Activated CD4-positive, alpha-beta T cell treated with anti-CD3 and anti-CD28 coated beads, Interleukin-2, amount 10 ng/mL, durations not matched to agents 7 days and 5 days (primary cell): ENCODE measurements around the gene THAP3. TPM values are rescaled to one million over a fixed set of nuclear protein-coding genes. Genes with fewer than 3 reads are reported as not detected.

Experiments used
- CTCF ChIA-PET: fragments of 350-600 bp; sonication (Branson Sonifier 250); formaldehyde crosslinking; loops from one replicate; lab custom pipeline; 2021; ENCODE audit warnings: antibody characterized with exemption; lab: Charles Lee
- POLR2A ChIA-PET: fragments of 350-600 bp; sonication (Branson Sonifier 250); formaldehyde crosslinking; loops from one replicate; lab custom pipeline; 2021; ENCODE audit warnings: antibody characterized with exemption; lab: Charles Lee
- DNase-seq: peaks from one replicate; pipeline ENCODE4 v3.0.0-alpha.2; 2020
- H3K27ac Mint-ChIP-seq: one replicate; pipeline ENCODE4 v1.8.0; 2021; ENCODE audit warnings: mild to moderate bottlenecking, moderate library complexity, mixed read lengths
- H3K27me3 Mint-ChIP-seq: one replicate; pipeline ENCODE4 v1.8.0; 2021; ENCODE audit warnings: mixed read lengths
- H3K36me3 Mint-ChIP-seq: one replicate; pipeline ENCODE4 v1.8.0; 2021; ENCODE audit warnings: low read depth, mixed read lengths
- H3K4me1 Mint-ChIP-seq: one replicate; pipeline ENCODE4 v1.8.0; 2021; ENCODE audit warnings: mixed read lengths
- H3K4me3 Mint-ChIP-seq: one replicate; pipeline ENCODE4 v1.8.0; 2021; ENCODE audit warnings: mild to moderate bottlenecking, moderate library complexity, mixed read lengths
- H3K9me3 Mint-ChIP-seq: one replicate; pipeline ENCODE4 v1.8.0; 2021; ENCODE audit warnings: mixed read lengths
- total RNA-seq, 2 experiments: library from RNA; stranded (reverse); gene quantifications; one replicate each; pipeline ENCODE4 v1.2.3, GENCODE V29; 2021

THAP3 gene
- total RNA-seq, 2 experiments from 2014 or later: 18.2 to 19.5 TPM

DNA sequence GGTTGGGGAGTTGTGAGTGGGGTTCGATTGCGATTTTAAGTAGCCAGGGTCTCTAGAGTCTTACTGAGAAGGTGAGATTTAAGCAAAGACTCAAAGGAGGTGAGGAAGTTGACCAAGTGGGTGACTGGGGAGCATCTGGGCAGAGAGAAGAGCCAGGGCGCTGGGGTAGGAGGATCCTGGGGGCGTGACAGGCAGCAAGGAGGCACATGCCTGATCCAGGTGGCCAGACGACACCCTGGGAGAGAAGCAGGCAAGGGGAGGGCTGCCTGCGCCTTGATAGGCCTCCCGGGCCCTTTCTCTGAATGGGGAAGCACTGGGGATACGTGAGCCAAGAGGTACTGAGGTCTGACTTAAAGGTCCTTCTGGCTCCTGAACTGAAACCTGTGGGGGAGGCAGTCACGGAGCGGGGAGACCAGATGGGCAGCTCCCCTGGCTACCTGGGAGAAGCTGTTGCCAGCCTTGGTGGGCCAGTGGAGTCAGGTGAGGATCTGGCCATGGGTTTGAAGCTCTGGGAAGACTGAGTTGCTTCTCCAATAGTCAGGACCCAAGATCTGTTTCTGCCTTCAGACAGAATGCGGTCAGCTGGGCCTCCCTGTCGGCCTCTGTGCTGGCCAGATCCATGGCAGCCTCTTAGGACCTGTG lies 39.5 kb upstream of the THAP3 start:
- Mint-ChIP-seq H3K27me3 (no peaks in the 10 kb centered on the region), H3K4me1 (peaks cover 34% of the 10 kb centered on the region), H3K36me3 (peaks cover 10% of the 10 kb centered on the region), H3K27ac (no peak overlapping the region), H3K9me3 (no peaks in the 10 kb centered on the region), H3K4me3 (no peak overlapping the region)
- POLR2A ChIA-PET: no interaction called here
- DNase-seq: no peak
- CTCF ChIA-PET: no interaction called here

DNA sequence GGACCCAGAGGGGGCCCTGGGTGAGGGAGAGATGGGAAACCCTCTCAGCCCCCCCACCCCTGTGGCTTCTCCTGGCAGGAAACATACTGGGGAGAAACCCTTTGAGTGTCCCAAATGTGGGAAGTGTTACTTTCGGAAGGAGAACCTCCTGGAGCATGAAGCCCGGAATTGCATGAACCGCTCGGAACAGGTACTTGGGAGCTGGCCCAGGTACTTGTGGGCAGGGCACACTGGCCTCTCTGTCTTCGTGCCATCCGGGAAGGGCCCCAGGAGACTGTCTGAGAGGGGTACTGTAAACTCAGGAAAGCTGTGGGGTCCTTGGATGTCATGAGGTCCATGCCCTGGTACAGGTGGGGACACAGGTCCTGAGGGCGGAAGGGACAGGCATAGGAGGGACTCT lies 38.8 kb upstream of the THAP3 start:
- Mint-ChIP-seq H3K4me3 (no peak overlapping the region), H3K27ac (no peak overlapping the region), H3K9me3 (no peaks in the 10 kb centered on the region), H3K36me3 (peaks cover 10% of the 10 kb centered on the region), H3K4me1 (peaks cover 30% of the 10 kb centered on the region), H3K27me3 (no peaks in the 10 kb centered on the region)
- POLR2A ChIA-PET: interaction anchor here (0.6 kb wide), 1 partner anchor 198 kb away, joined by 3 read pairs; no protein-coding TSS in a partner anchor
- CTCF ChIA-PET: no interaction called here
- no peak for DNase-seq

DNA sequence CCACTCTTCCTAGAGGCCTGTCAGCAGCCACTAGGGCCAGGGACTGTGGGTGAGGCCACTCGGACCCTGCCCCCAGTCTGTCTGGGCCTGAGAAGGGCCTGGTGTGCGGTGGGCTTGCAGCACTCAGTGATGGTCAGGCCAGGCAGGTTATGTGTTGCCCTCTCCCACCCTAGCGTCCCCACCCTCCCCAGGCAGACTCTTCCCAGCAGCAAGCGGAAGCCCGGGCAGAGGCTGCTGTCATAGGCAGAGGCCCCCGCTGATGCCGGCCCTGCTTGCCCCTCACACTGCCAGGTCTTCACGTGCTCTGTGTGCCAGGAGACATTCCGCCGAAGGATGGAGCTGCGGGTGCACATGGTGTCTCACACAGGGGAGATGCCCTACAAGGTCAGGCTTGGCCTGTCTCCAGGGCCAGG lies 38.3 kb upstream of the THAP3 start:
- H3K4me1 Mint-ChIP-seq: peaks cover 30% of the 10 kb centered on the region
- peaks cover 7% of the 10 kb centered on the region for H3K36me3 Mint-ChIP-seq
- H3K9me3 Mint-ChIP-seq: no peaks in the 10 kb centered on the region
- DNase-seq: no peak
- POLR2A ChIA-PET: interaction anchor here (0.6 kb wide), 1 partner anchor 199 kb away, joined by 3 read pairs; no protein-coding TSS in a partner anchor
- CTCF ChIA-PET: no interaction called here
- no peak overlapping the region for H3K4me3 Mint-ChIP-seq
- H3K27me3 Mint-ChIP-seq: no peaks in the 10 kb centered on the region
- peak overlapping the region; percentile 31 for H3K27ac Mint-ChIP-seq

DNA sequence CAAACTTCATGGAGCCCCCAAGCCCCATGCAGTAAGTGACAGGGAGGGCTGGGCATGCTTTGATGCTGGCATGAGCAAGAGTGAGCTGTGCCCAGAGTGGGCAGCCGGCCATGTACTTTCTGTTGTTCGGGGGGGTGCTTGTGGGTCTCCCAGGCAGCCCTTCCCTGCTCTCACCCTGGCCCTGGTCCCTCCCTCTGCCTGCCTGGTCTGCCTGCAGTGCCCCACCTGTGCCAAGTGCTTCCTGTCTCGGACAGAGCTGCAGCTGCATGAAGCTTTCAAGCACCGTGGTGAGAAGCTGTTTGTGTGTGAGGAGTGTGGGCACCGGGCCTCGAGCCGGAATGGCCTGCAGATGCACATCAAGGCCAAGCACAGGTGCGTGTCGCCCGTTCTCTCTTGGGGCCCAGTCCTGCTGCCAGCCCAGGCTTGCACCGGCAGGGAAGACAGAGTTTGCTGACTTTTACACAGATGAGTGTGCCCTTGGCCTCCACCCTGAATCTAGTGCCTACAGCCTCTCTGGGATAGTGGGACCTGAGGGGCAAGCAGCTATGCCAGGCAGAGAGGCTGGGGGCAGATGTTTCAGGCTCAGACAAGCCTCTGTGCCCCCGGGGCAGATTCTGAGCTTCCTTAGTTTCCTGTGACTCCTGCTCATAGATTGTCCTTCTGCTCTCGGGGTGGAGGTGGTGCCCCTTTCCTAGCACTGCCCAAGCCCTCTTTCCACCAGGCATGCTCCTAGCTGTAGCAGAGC lies 37.2 kb upstream of the THAP3 start:
- no peak overlapping the region for H3K4me3 Mint-ChIP-seq
- CTCF ChIA-PET: no interaction called here
- DNase-seq: no peak
- POLR2A ChIA-PET: no interaction called here
- peaks cover 29% of the 10 kb centered on the region for H3K4me1 Mint-ChIP-seq
- peaks cover 7% of the 10 kb centered on the region for H3K36me3 Mint-ChIP-seq
- H3K27ac Mint-ChIP-seq: no peak overlapping the region
- H3K9me3 Mint-ChIP-seq: no peaks in the 10 kb centered on the region
- H3K27me3 Mint-ChIP-seq: no peaks in the 10 kb centered on the region

DNA sequence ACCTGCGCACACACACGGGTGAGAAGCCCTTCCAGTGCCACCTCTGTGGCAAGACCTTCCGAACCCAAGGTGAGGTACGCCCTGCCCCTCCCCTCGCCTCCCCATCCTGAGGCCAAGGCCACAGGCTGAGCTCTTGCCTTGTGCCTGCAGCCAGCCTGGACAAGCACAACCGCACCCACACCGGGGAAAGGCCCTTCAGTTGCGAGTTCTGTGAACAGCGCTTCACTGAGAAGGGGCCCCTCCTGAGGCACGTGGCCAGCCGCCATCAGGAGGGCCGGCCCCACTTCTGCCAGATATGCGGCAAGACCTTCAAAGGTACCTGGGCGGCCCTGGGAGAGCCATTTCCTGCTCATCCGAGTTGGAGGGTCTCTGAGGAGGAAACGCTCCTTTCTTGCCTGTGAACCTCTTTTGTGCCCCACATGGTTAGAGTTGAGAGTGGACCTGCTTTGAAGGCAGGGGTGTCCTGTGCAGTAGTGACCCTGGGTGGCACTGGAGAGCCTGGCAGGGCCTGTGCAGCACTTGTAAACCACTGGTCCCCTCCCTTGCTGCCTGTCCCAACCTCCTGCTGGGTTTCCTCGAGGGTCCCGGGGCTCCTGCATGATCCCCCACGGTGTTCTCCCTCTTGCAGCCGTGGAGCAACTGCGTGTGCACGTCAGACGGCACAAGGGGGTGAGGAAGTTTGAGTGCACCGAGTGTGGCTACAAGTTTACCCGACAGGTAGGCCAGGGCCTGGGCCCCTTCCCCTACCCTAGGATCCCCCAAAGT lies 36.4 kb upstream of the THAP3 start:
- POLR2A ChIA-PET: no interaction called here
- no peak overlapping the region for H3K27ac Mint-ChIP-seq

DNA sequence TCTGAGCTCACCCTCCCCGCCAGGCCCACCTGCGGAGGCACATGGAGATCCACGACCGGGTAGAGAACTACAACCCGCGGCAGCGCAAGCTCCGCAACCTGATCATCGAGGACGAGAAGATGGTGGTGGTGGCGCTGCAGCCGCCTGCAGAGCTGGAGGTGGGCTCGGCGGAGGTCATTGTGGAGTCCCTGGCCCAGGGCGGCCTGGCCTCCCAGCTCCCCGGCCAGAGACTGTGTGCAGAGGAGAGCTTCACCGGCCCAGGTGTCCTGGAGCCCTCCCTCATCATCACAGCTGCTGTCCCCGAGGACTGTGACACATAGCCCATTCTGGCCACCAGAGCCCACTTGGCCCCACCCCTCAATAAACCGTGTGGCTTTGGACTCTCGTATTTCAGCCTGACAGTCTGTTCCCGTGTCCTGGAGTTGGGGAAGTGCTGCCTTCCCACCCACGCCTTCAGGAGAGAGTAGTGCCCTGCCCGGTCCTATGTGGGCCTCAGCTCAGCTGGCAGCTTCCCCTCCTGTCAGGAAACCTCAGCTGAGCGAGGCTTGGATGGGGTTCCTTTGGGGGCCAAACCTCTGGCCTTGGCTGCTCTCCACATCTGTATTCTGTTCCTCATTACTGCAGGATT lies 35.7 kb upstream of the THAP3 start:
- no peak overlapping the region for H3K4me3 Mint-ChIP-seq
- H3K36me3 Mint-ChIP-seq: peaks cover 10% of the 10 kb centered on the region
- no peak for DNase-seq
- no peak overlapping the region for H3K27ac Mint-ChIP-seq
- CTCF ChIA-PET: interaction anchor here (0.8 to 1.4 kb wide), 4 partner anchors 9 to 98 kb away, joined by 3 to 5 read pairs (median 4); partner anchors contain the start of gene NOL9
- H3K27me3 Mint-ChIP-seq: no peaks in the 10 kb centered on the region
- H3K9me3 Mint-ChIP-seq: no peaks in the 10 kb centered on the region
- POLR2A ChIA-PET: no interaction called here
- H3K4me1 Mint-ChIP-seq: peaks cover 31% of the 10 kb centered on the region

More for the DNA sequence above, 36.4 kb upstream of the THAP3 start:
- peaks cover 7% of the 10 kb centered on the region for H3K36me3 Mint-ChIP-seq
- H3K9me3 Mint-ChIP-seq: no peaks in the 10 kb centered on the region
- no peaks in the 10 kb centered on the region for H3K27me3 Mint-ChIP-seq
- no peak for DNase-seq
- H3K4me1 Mint-ChIP-seq: peaks cover 28% of the 10 kb centered on the region
- CTCF ChIA-PET: interaction anchor here (0.8 to 1.4 kb wide), 2 partner anchors 8 to 34 kb away, joined by 3 to 5 read pairs; partner anchors contain the start of gene NOL9
- no peak overlapping the region for H3K4me3 Mint-ChIP-seq

DNA sequence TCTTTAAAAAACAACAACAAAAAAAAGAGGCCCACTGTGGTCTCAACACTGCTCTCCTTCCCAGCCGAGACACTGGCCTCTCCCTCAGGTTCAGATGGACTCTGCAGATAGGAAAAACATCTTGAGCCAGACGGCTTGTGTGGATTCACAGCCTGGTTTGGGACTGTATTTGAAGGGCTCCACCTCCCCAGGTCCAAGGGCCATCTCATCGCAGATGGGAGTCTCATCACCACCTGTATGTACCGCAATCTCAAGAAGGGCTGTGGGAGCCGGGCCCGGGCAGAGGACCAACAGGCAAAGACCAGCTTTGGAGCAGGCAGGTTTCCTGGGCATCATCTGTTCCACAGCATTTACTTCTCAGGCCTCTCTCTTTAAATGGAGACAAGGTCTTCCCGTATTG lies 34.6 kb upstream of the THAP3 start:
- no peaks in the 10 kb centered on the region for H3K9me3 Mint-ChIP-seq
- H3K4me3 Mint-ChIP-seq: no peak overlapping the region
- POLR2A ChIA-PET: no interaction called here
- CTCF ChIA-PET: interaction anchor here (0.8 to 0.9 kb wide), 2 partner anchors 8 to 99 kb away, joined by 3 to 4 read pairs; no protein-coding TSS in a partner anchor
- no peaks in the 10 kb centered on the region for H3K27me3 Mint-ChIP-seq
- H3K4me1 Mint-ChIP-seq: peaks cover 32% of the 10 kb centered on the region
- no peak overlapping the region for H3K27ac Mint-ChIP-seq
- no peak for DNase-seq
- H3K36me3 Mint-ChIP-seq: peaks cover 16% of the 10 kb centered on the region

DNA sequence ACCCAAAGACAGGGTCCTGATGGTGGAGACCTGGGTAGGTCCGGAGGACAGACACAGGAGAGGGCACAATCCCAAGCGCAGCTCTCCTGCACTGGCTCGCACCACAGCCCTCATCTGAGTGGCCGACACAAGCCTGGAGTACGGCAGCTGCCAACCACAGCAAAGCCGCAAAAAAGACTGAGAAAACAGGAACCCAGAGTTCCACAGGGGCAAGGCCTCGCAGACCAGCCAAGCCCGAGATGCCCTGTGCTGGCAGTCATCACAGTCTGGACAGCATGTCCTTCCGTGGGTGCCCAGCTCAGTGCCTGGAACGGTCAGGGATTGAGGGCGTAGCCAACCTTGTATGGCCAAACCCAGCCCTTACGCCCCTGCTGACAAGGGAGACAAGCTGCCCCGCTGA lies 33.4 kb upstream of the THAP3 start:
- ChIA-PET CTCF (interaction anchor here (0.6 to 3.1 kb wide), 2 partner anchors 11 to 113 kb away, joined by 4 to 13 read pairs; partner anchors contain the start of gene KLHL21), POLR2A (no interaction called here)
- Mint-ChIP-seq H3K4me1 (peaks cover 33% of the 10 kb centered on the region), H3K36me3 (peaks cover 27% of the 10 kb centered on the region), H3K27ac (peak overlapping the region; percentile 28), H3K27me3 (no peaks in the 10 kb centered on the region), H3K4me3 (no peak overlapping the region), H3K9me3 (no peaks in the 10 kb centered on the region)
- DNase-seq: no peak

DNA sequence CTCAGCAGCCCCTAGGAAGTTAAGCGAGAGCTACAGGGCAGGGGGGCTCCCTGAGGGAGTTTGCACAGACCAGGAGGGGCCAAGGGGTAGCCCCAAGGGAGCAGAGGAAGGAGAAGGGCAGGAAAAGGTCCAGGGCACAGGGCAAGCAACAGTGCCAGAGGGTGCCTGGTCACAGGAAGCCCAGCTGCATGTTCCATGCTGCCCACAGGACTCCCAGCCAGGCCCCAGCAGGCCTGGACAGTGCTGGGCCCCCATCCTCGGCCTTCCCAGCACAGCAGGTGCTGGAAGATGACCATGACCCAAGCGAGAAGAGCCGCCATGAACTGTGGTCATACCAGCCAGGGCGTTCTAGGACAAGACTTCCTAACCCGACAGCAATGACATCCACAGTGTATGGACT lies 33.0 kb upstream of the THAP3 start:
- H3K9me3 Mint-ChIP-seq: no peaks in the 10 kb centered on the region
- peaks cover 36% of the 10 kb centered on the region for H3K4me1 Mint-ChIP-seq
- H3K27me3 Mint-ChIP-seq: no peaks in the 10 kb centered on the region
- no peak overlapping the region for H3K4me3 Mint-ChIP-seq
- CTCF ChIA-PET: interaction anchor here (0.6 to 3.1 kb wide), 3 partner anchors 10 to 278 kb away, joined by 3 to 13 read pairs (median 4); partner anchors contain the start of gene KLHL21
- POLR2A ChIA-PET: no interaction called here
- DNase-seq: no peak
- H3K27ac Mint-ChIP-seq: peak overlapping the region; percentile 28
- peaks cover 31% of the 10 kb centered on the region for H3K36me3 Mint-ChIP-seq

DNA sequence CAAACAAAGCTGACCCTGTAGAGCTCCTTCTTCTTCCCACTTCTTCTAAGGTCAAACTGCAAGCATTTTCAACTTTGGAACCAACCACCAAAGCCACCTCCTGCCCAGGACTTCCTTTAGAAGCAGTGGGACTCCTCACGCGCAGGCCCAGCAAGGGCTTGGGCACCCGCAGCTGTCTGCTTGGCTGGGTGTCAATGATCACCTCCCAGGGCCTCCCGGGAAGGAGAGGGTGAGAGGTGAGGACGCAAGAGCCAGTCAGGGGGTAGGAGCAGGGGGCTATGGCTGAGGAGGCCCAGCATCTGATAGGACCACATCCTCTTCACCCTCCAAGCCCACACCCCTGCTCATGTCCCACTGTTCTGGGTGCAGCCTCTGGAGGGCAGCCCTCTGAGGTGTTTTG lies 32.2 kb upstream of the THAP3 start:
- Mint-ChIP-seq H3K4me3 (no peak overlapping the region), H3K4me1 (peaks cover 37% of the 10 kb centered on the region), H3K9me3 (no peaks in the 10 kb centered on the region), H3K36me3 (peaks cover 34% of the 10 kb centered on the region), H3K27me3 (no peaks in the 10 kb centered on the region), H3K27ac (peak overlapping the region; percentile 19)
- no peak for DNase-seq
- CTCF ChIA-PET: interaction anchor here (0.6 to 3.1 kb wide), 2 partner anchors 9 to 126 kb away, joined by 3 to 13 read pairs; partner anchors contain the start of gene KLHL21
- POLR2A ChIA-PET: no interaction called here

DNA sequence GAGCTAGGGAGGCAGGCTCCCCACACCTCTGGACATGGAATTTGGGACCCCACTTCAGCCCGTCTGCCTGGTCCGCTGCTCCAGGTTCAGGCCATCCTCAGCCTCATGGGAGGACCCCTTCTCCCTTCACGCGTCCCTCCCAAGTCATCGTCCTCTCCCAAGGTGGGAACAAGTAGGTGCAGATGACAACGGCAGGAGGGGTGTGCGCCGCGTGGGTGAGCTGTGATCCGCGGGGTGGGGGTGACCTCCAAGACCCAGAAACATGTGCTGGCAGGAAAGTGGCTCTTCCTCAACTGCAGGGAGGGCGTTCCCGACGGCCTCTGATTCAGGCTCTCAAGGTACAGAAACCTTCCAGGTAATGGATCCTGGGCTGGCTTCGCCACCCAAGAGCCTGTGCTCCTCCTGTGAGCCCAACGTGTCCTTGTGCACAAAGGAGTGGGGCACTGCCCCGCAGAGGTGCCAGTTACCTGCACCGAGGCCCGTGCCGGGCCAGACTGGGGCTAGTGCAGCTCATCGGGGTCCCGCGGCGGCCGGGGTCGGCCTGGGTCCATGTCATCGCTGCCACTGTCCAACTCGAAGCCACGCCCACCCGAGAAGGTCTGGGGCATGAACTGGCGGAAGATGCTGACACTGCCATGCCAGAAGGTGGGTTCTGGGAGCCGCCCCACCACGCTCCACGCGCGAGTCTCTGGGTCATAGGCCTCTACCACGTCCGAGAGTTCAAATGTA lies 31.6 kb upstream of the THAP3 start:
- ChIA-PET CTCF (interaction anchor here (0.6 to 3.1 kb wide), 3 partner anchors 9 to 125 kb away, joined by 3 to 13 read pairs (median 4); partner anchors contain the start of genes KLHL21 and NOL9), POLR2A (no interaction called here)
- DNase-seq: no peak
- Mint-ChIP-seq H3K27ac (no peak overlapping the region), H3K36me3 (peaks cover 32% of the 10 kb centered on the region), H3K27me3 (no peaks in the 10 kb centered on the region), H3K9me3 (no peaks in the 10 kb centered on the region), H3K4me1 (peaks cover 35% of the 10 kb centered on the region), H3K4me3 (no peak overlapping the region)
